GM21786 (cell line): ENCODE data around the gene RIBC2.
"Not testable (repeated sequence)": the region's sequence is repeated elsewhere in the genome, so short reads cannot be mapped to it uniquely, and the experiment has no call there.

Experiments used
- ATAC-seq: cut with Tn5 transposase; IDR thresholded peaks from one replicate; pipeline ENCODE4 v1.9.1; 2021; ENCODE audit not compliant: unreplicated experiment

Gene RIBC2

DNA sequence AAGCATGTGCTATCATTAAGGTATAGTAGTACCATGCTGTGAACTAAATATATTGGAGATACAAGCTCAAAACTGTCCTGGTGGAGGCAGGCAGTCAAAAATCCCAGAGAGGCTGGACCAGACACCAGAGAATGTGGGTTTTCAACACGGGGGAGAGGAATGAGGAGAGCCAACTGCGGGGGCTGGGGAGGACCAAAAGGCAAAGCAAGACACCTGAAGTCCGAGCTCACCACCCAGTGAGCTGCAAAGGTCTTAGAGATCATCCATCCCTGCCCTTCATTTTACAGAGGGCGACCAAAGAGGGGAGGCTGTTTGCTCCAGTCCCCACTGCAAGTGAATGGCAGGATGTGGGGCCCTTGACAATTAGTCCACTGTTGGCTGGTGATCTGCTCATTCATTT lies 10.0 kb downstream of the RIBC2 start:
- no peak for ATAC-seq

DNA sequence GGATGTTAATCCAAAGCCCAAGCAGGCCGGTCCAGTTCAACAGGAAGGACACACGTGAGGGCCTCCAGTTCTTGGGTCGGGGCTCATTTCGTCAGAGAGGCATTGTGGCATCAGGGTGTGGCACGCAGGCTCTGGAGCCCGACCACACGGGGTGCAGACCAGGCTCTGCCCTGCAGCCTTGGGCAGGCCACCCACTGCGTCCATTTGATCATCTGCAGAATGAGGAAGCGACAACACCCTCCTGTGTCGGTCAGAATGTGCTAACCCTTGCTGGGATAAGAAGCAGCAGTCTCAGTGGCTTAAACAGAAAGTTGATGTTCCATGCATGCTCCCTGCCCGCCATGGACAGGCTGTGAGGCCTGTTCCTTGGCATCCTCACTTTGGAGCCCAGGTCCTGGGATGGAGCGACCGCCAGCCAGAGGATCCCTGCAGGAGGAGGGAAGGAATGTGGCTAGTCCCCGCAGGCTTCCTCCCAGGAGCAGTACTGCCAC lies 10.8 kb downstream of the RIBC2 start:
- ATAC-seq, result no peak

DNA sequence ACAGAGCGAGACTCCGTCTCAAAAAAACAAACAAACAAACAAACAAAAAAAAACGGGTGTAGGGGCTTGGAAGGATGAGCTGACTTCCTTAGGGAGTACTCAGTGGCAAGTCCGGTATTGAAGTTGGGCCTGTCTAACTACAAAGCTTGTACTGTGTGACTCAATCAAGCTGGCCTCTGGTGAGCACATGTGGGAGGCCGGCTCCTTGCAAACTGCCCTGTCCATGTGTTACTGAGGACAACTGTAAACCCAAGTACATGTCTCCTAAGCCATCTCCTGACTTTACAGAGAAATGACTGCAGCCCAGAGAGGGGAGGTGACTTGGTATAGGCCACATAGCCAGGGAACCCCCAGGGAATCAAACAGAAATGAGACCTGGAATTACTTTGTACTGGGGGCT lies 11.6 kb downstream of the RIBC2 start:
- ATAC-seq, result no peak

DNA sequence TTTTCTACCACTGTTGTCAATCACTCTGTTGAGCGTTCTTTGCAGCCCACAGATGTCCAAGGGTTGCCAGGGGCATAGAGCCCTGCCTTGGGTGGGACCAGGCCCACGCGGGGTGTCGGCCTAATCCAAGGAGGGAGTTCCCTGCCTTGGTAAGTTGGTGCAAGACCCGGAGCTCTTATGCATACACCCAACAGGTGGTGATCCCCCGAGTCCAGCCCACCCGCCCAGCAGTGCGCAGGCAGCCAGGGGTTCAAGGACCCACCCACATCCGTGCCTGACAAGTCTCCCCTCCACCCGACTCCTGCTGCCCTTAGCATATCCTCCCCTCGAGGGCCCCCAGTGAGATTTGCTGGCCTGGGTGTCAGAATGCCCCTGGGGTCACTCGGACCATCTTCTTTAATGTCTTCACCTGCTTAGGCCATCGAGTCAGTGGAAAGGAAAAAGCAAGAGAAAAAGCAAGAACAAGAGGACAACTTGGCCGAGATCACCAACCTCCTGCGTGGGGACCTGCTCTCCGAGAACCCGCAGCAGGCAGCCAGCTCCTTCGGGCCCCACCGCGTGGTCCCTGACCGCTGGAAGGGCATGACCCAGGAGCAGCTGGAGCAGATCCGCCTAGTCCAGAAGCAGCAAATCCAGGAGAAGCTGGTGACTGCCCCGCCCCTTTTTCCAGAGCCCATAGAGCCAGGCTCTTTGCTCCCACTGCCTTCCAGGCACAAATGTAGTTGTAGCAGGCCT lies 12.2 kb downstream of the RIBC2 start:
- ATAC-seq, result no peak

DNA sequence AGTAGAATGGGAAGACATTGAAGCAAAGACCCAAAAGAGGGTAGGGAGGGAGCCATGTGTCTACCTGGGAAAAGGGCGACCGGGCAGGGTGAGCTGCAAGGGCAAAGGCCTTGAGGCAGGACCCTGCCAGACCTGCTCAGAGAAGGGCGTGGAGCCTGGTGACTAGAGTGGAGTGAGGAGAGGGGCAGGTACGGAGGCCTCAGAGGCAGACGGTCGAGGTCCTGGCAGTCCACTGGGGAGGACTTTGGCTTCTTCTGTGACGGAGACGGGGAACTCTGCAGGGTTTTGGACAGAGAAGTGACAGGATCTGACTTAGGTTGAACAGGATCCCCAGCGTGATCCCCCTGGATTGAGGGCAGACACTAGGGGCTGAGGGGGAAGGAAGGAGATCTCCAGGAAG lies 12.9 kb downstream of the RIBC2 start:
- no peak for ATAC-seq

DNA sequence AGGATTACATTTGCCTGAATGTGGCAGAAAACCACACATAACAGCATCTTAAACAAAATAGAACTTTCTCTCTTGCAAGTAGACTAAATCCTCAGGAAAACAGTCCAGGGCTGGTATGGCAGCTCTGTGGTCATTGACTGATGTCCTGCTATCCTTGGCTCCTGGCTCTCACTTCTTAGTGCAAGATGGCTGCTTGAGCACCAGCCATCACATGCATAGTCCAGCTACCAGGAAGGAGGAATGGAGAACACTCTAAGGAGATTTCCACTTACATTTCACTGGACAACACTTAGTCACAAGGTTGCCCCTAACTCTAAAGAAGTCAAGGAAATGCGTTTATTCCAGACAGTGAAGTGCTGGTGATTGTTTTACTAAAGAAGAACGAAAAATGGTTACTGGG lies 13.6 kb downstream of the RIBC2 start:
- no peak for ATAC-seq

DNA sequence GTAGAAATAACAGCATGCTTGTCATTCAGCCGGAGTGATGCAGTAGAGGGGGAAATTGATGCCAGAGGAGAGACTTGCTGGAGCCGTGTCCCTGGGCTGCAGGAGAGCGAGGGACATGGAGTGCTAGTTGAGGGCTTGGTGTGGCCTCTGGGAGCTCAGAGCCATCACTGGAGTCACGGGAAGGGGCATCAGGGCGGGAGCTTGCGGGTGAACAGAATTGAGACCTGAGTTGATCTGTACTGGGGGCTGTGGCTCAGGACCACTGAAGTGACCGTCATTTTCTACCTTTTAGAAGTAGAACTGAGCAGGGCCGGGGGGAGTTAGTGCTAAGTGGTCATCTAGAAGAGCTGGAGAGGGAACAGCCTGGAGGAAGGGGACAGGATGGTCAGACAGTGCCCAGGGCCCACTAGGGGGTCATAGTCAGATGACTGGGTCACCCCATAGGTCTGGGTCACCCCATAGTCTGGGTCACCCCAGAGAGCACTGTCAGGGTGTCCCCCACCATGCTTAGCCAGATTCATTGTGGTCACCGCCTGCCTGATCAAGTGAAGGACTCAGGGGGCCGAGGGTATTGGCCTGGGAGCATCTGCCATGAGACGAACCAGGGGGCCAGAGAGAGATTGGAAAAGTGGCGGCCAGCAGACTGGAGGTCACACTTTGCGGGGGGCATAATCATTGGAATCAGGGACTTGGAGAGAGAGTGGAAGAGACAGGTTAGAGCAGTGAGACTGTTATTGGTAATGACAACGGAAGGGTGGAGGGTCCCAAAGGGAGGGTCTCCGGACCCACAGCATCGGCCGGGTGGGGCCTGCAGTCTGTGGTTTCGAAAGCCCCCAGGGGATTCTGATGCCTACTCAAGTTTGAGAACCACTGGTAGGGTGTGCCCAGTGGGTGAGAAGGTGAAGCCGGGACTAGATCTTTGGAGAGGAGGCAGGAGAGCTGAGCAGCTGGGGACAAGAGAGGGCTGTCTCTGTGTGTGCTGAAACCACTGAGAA lies 15.2 kb downstream of the RIBC2 start:
- no peak for ATAC-seq

DNA sequence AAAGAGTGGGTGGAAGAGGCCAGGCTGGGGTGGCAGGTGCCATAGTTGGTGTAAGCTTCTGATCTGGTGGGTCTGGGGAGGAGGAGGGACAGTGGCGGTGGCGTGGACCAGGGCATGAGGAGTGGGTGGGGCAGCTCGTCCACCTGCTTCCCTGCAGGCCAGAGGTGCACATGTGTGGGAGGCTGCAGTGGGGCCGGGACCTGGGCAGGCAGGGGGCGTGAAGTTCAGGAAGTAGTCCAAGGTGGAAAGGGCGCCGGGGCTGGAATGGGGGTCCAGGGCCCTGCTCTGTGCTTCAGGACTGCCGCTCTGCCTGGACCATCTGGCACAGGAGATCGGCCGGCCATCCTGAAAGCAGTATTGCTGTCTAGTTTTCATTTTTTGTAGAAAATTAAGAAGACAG lies 15.9 kb downstream of the RIBC2 start:
- ATAC-seq, result no peak

DNA sequence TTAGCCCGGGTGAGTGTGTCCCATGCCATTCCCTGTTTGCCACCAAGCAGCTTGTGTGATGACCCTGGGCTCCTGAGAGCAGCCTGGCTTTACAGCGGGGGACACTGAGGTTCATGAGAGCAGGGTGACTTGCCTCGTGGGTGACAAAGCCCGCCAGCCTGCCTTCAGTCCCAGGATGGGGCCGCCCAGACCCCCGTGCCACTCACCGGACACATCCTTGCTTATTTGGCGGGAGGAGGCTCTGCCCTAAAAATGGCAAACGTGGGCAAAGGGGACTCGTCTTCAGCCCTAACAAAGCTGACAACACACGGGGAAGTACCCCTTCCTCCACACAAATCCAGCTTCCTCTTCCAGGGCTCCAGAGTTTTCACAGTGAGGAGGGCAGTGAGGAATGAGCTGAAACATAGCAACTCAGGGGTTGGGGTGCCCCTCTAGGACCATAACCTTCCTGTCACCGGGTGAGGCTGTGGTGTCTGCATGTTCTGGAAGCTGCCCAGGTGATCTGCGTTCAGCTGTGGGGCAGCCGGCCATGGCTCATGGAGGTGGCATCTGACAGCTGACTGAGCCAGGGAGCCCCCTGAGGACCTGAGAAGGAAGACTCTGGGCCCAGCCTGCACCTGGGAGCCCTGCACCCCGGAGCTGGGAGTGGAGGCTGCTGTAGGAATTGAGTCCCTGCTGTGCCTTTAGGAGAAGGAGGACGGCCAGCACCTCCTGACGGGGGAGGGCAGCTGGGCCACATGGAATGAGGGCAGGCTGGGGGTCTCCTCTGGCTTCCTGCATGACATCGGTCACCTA lies 16.7 kb downstream of the RIBC2 start:
- ATAC-seq, result no peak

DNA sequence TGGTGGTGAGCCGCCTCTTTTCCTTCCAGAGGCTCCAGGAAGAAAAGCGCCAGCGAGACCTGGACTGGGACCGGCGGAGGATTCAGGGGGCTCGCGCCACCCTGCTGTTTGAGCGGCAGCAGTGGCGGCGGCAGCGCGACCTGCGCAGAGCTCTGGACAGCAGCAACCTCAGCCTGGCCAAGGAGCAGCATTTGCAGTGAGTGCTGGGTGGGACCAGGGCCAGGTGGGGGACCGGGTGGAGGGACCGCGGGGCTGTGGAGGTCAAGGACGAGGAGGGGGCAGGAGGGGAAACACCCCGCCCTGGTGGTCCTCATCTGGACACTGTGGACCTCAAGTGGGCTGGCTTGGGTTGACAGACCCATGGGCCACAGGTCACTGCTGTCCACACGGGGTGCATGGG lies 17.4 kb downstream of the RIBC2 start:
- no peak for ATAC-seq

DNA sequence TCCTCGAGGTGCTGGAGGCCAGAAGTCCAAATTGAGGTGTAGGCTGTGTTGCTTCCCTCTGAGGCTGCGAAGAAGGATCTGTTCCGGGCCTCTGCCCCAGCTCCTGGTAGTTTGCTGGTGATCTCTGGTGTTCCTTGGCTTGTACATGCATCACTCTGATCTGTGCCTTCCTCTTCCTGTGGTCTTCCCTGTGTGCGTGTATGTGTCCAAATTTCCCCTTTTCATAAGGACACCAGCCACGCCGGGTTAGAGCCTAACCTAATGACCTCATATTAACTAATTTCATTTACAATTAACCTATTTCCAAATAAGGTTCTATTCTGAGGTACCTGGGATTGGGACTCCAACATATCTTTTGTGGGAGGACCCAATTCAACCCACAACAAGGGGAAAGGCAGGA lies 21.5 kb downstream of the RIBC2 start:
- no peak for ATAC-seq

DNA sequence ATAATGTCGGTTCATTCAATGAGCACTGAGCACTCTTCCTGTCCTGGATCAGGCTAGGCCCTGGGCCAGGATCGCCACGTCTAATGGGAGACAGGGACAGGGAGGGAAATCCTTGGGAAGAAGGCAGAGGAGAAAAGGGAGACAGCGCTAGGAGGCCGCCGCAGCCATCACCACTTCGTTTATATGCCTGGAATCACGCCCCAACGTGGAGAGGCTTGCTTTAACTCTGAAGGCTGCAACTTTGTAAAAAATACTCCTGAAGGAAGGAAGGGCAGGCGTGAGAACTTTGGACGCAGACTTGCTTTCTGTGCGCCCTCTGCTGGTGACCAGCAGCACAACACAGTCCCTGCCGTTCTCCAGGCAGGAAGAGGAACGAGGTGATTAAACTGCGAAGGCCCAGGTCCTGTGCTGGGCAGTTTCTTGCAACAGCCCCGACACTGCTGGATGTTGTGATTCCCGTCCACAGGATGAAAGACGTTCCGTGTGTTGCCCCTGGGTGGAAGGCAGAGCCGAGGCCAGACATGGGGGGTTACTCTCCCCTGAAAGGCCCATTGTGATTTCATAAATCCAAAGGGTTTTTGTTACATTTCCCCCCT lies 22.1 kb downstream of the RIBC2 start:
- no peak for ATAC-seq

DNA sequence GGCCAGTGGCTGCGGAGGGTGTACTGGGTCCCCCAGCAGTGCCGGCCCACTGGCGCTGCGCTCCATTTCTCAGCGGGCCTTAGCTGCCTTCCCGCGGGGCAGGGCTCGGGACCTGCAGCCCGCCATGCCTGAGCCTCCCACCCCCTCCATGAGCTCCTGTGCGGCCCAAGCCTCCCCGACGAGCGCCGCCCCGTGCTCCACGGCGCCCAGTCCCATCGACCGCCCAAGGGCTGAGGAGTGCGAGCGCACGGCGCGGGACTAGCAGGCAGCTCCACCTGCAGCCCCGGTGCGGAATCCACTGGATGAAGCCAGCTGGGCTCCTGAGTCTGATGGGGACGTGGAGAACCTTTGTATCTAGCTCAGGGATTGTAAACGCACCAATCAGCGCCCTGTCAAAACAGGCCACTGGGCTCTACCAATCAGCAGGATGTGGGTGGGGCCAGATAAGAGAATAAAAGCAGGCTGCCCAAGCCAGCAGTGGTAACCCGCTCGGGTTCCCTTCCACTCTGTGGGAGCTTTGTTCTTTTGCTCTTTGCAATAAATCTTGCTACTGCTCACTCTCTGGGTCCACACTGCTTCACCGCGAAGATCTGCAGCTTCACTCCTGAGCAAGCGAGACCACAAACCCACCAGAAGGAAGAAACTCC lies 23.5 kb downstream of the RIBC2 start:
- not testable (repeated sequence) for ATAC-seq

DNA sequence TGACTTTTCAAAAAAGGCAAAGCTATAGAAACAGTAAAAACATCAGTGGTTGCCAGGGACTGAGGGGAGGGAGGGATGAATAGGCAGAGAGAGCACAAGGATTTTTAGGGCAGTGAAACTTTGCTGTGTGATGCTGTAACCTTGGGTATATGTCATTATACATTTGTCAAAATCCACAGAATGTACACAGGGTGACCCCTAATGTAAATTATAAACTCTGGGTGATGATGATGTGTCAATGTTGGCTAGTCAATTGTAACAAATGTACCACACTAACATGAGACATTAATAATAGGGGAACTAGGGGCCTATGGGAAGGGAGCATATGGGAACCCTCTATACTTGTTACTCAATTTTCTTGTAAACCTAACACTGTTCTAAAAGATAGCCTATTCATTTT lies 24.8 kb downstream of the RIBC2 start:
- ATAC-seq, result no peak

DNA sequence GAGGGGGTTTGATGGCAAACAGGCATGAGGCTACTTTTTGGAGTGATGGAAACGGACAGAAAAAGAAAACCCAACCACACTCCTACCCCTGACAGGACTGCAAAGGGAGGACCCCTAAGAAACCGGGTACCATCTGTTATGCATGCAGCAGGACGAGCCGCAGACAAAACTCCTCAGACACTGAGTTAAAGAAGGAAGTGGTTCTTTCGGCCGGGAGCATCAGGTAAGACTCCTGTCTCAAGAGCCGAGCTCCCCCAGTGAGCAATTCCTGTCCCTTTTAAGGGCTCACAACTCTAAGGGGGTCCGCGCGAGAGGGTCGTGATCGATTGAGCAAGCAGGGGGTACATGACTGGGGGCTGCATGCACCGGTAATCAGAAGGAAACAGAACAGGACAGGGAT lies 27.2 kb downstream of the RIBC2 start:
- ATAC-seq, result not testable (repeated sequence)

DNA sequence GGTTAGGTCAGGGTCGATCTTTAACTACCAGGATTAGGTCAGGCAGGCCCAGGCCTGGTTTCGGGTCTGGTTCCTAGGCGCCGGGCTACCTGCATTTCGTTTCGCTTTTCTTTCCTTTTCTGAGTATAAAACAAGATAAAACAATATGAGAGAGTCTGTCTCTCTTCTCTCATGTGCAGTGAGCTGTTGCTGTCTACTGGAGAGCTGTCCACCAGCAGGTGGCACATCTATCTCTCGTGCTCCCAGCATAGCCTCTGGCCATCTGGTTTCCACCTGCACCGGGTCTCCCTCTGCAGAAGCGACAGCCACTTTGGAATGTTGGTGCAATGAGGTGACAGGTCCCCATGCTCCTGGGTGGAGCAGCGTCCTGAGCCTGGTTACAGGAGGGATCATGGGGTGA lies 27.6 kb downstream of the RIBC2 start:
- ATAC-seq, result no peak

DNA sequence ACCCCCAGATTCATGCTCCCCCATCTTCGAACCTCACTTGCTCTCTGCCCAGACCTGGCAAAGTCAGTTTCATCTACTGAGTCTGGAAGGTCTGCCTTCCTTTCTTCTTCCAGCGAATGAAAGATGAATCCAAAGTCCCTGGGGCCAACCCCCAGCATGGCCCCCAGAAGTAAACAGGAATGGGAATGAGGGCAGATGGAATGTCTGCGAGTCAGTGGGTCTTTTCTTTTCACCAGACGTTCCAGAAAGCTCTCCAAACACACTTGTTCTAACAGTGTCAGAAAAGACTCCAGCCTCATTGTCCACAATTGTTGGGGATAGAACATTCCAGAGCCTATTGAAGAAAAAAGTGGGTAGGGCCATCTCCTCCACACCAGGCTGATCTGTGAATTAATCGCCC lies 28.6 kb downstream of the RIBC2 start:
- ATAC-seq, result no peak

DNA sequence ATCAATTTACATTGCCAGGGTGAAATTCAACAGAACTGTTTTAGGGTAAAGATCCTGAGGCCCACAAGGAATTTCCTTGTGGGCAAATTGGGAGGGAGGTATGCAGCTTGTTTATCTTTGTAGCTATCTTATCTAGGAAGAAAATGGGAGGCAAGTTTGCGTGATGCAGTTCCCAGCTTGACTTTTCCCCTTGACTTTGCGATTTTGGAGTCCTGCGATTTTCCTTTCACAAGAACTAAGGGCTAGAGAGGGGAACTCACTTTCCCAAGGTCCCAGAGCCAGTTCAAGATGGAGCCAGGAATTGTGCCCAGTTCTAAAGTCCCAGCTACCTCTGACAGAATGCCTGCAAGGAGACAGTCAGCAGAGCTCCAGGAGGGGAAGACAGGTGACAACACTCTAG lies 30.7 kb downstream of the RIBC2 start:
- no peak for ATAC-seq

DNA sequence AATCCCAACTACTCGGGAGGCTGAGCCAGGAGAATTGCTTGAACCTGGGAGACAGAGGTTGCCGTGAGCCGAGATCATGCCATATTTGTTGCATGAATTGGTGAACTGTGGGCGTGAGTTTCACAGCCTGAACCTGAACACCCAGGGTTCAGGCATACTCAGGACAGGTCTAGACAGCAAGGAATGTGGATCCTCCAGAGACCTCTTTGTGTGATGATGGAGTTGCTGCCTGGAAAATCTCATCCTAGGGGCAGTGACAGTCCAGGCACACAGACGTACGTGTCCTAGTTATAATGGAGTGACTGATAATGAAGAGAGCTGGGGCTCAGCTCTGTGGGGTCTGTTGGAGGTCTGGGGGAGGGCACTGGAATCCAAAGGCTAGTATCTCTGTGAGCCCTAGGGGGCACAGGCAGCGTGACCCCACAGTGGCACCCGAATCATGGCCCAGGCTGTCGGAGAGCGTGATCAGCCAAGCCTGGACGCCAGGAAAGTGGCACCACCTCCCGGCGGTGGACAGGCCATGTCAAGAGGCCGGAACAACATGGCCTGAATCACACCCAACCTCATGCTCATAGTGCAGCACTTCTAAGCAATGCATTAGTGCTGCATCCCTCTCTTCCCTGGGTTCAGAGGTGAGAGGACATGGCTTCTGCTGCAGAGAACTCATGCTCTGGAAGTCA lies 31.7 kb downstream of the RIBC2 start:
- no peak for ATAC-seq

DNA sequence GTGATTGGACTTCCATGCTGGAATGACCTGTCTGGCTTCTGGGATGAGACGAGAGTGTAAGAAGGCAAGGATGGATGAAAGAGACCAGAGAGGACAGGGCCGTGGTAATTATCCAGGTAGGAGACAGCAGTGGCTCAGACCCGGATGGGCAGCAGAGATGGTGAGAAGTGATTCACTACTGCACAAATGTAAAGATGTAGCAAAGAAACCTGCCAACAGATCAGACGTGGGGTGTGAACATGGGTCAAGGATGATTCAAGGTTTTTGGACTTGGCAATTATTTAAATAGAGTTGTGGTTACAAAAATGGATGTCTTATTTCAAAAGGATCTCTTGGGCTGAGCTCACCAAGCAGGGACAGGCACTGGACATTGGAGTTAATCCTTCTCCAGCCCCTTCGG lies 32.7 kb downstream of the RIBC2 start:
- ATAC-seq, result no peak
